Uterus (tissue), 2 donors: Measurements from ENCODE around the gene ERC2.

ENCODE experiments used
- POLR2A ChIP-seq, 2 donors: fragments of 450-650 bp; IDR thresholded peaks; one replicate each; pipeline ENCODE4 v1.6.1; 2016; ENCODE audit warnings: antibody characterized with exemption in 2 of 2, mild to moderate bottlenecking in 1 of 2, moderate library complexity in 1 of 2
- TF ChIP-seq, protein P1 (sequence below), 4 experiments: fragments of 200-600 bp in 2 of 4; fragments of 450-650 bp in 2 of 4; sonication (generic) in 2 of 4; IDR thresholded peaks; one replicate each; pipeline ENCODE4 v1.5.1; 2016 to 2019; ENCODE audit warnings: antibody characterized with exemption in 4 of 4, mild to moderate bottlenecking in 2 of 4, moderate library complexity in 1 of 4

DNA sequence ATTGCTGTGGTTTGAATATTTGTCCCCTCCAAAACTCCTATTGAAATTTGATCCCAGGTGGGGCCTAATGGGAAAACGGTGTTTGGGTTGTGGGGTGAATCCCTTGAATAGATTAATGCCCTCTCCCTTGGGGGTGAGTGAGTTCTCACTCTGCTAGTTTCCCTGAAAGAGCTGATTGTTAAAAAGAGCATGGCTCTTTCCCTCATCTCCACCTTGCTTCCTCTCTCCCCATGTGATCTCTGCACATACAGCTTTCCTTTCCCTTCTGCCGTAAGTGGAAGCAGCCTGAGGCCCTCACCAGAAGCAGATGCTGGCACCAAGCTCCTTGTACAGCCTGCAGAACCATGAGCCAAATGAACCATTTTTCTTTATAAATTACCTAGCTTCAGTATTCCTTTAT lies 586.3 kb downstream of the ERC2 start:
- TF ChIP-seq, protein P1, sequence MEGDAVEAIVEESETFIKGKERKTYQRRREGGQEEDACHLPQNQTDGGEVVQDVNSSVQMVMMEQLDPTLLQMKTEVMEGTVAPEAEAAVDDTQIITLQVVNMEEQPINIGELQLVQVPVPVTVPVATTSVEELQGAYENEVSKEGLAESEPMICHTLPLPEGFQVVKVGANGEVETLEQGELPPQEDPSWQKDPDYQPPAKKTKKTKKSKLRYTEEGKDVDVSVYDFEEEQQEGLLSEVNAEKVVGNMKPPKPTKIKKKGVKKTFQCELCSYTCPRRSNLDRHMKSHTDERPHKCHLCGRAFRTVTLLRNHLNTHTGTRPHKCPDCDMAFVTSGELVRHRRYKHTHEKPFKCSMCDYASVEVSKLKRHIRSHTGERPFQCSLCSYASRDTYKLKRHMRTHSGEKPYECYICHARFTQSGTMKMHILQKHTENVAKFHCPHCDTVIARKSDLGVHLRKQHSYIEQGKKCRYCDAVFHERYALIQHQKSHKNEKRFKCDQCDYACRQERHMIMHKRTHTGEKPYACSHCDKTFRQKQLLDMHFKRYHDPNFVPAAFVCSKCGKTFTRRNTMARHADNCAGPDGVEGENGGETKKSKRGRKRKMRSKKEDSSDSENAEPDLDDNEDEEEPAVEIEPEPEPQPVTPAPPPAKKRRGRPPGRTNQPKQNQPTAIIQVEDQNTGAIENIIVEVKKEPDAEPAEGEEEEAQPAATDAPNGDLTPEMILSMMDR (IDR thresholded peaks at IDR 0.05), result no peak
- no peak for TF ChIP-seq POLR2A (IDR thresholded peaks at IDR 0.05)
